ENCODE data around the gene RASSF4. TPM values are rescaled to one million over a fixed set of nuclear protein-coding genes. Genes with fewer than 3 reads are reported as not detected.

The RASSF4 gene
- total RNA-seq, 2 experiments from 2014 or later = 0.76 to 1.6 TPM

GRCh38 chr10:44974082-44974627 lies 14.6 kb downstream of the RASSF4 start:
- H3K4me1 Mint-ChIP-seq (ENCODE audit: low read depth) = peaks cover 32% of the 10 kb centered on the region
- POLR2A ChIA-PET = interaction anchor here (1.3 to 1.9 kb wide), 2 partner anchors 11 to 39 kb away, joined by 3 to 4 read pairs; no protein-coding TSS in a partner anchor
- peak overlapping the region; percentile 87 for H3K27ac Mint-ChIP-seq

GRCh38 chr10:44974628-44975430 lies 15.2 kb downstream of the RASSF4 start:
- Mint-ChIP-seq H3K36me3 (ENCODE audit: low read depth) (no peaks in the 10 kb centered on the region), H3K4me3 (peak overlapping the region; percentile 71), H3K27ac (peak overlapping the region; percentile 87), H3K9me3 (ENCODE audit: insufficient read depth) (no peaks in the 10 kb centered on the region), H3K27me3 (ENCODE audit: low read depth) (no peaks in the 10 kb centered on the region), H3K4me1 (ENCODE audit: low read depth) (peaks cover 28% of the 10 kb centered on the region)
- POLR2A ChIA-PET = no interaction called here
- peak; percentile 97 for ATAC-seq
- DNase-seq = peak; percentile 71
- CTCF ChIA-PET = interaction anchor here (0.7 to 2.7 kb wide), 6 partner anchors 9 to 42 kb away, joined by 3 to 35 read pairs (median 6); partner anchors contain the start of gene ZNF22

More at GRCh38 chr10:44974082-44974627, 14.6 kb downstream of the RASSF4 start:
- H3K27me3 Mint-ChIP-seq (ENCODE audit: low read depth) = no peaks in the 10 kb centered on the region
- peak; percentile 3 for ATAC-seq
- no peaks in the 10 kb centered on the region for H3K9me3 Mint-ChIP-seq (ENCODE audit: insufficient read depth)
- CTCF ChIA-PET = interaction anchor here (0.7 to 2.7 kb wide), 4 partner anchors 8 to 41 kb away, joined by 3 to 35 read pairs (median 5); no protein-coding TSS in a partner anchor
- no peak for DNase-seq
- peak overlapping the region; percentile 71 for H3K4me3 Mint-ChIP-seq
- H3K36me3 Mint-ChIP-seq (ENCODE audit: low read depth) = no peaks in the 10 kb centered on the region

DNA sequence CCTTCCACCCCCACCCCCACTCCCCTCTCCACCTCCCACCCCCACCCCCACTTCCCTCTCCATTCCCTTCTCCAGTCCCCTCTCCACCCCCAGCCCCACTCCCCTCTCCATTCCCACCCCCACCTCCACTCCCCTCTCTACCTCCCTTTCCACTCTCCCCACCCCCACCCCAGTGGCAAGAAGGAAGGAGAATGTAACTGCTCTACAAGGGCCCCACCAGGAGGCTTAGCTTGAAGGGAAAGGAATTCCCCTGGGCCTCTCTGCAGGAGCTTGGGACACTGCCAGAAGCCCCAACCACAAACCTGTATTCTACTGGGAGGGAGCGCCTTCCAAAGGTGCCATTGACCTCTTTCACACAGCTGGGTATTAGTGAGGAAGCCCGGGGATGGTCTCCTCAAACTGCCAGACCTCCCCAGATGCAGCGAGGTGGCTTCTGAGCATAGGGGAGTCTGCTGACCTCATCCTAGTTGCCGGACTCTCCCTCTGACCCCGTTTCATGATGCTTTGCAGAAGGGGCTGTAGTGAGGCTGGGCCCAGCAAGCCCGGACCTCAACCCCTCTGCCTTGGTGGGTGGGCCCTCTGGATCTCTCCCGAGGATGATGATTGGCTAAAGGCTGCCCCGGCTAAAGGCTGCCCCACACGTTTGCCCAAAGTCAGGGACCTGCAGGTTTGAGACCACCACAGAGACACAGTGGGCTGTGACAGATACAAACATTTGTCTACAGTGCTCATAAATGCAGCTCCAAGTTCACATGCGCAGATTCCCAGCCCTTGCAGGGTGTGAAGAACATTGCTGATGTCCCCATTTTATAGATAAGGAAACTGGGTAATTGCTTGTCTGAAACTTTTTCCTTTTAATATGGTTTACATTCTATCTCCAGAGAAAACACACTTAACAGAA lies 16.1 kb downstream of the RASSF4 start:
- Mint-ChIP-seq H3K4me3 (no peak overlapping the region), H3K4me1 (ENCODE audit: low read depth) (peaks cover 28% of the 10 kb centered on the region), H3K27me3 (ENCODE audit: low read depth) (no peaks in the 10 kb centered on the region), H3K9me3 (ENCODE audit: insufficient read depth) (no peaks in the 10 kb centered on the region), H3K27ac (no peak overlapping the region), H3K36me3 (ENCODE audit: low read depth) (no peaks in the 10 kb centered on the region)
- ATAC-seq (no peak), DNase-seq (no peak)
- CTCF ChIA-PET = interaction anchor here (0.6 to 2.0 kb wide), 12 partner anchors 9 to 54 kb away, joined by 3 to 23 read pairs (median 4); partner anchors contain the start of gene ZNF22
- POLR2A ChIA-PET = interaction anchor here (0.6 to 1.5 kb wide), 3 partner anchors 16 to 43 kb away, joined by 3 to 6 read pairs (median 5); partner anchors contain the start of genes RASSF4 and ZNF22

DNA sequence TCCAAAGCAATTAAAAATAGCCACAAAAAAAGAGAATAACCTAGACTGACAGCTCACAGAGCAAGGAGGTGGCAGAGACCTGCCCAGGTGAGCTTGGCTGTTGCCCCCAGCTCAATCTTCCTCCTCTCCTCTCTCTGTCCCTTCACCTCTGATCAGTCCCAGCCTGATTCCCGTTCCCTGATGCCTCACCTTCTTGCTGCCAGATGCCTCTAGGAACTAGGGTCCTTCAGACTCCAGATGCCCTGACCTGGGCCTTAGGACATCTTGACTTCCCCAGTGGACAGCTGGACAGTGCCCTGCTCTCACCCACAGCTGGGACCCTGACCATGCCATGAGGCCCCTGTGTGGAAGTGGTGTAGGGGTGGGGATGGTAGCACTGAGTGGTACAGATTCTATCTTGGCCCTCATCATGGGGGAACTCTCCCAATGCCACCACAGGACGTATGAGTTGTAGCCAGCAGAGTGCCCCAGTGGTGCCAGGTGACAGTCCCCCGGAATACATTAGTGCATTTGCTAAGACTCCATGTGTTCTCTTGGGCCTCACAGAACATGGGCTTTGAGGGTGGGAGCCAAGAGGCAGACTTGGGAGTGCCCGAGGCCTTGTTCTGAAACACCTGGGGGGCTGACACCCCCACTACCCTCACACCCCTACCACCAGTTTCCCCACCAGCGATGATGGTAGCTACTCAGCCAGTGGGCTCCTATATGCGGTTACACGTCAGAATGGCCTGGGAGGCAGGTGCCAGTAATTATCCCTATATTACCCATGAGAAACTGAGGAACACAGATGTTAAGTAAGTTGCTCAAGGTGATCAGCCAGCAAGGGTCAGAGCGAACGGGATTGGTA lies 17.0 kb downstream of the RASSF4 start:
- Mint-ChIP-seq H3K27me3 (ENCODE audit: low read depth) (no peaks in the 10 kb centered on the region), H3K36me3 (ENCODE audit: low read depth) (no peaks in the 10 kb centered on the region), H3K27ac (no peak overlapping the region), H3K4me1 (ENCODE audit: low read depth) (peaks cover 31% of the 10 kb centered on the region), H3K4me3 (no peak overlapping the region), H3K9me3 (ENCODE audit: insufficient read depth) (no peaks in the 10 kb centered on the region)
- no peak for ATAC-seq
- ChIA-PET POLR2A (interaction anchor here (1.5 kb wide), 2 partner anchors 24 to 44 kb away, joined by 5 to 6 read pairs; partner anchors contain the start of gene ZNF22), CTCF (interaction anchor here (0.9 to 2.0 kb wide), 9 partner anchors 9 to 44 kb away, joined by 3 to 23 read pairs (median 5); no protein-coding TSS in a partner anchor)
- no peak for DNase-seq

DNA sequence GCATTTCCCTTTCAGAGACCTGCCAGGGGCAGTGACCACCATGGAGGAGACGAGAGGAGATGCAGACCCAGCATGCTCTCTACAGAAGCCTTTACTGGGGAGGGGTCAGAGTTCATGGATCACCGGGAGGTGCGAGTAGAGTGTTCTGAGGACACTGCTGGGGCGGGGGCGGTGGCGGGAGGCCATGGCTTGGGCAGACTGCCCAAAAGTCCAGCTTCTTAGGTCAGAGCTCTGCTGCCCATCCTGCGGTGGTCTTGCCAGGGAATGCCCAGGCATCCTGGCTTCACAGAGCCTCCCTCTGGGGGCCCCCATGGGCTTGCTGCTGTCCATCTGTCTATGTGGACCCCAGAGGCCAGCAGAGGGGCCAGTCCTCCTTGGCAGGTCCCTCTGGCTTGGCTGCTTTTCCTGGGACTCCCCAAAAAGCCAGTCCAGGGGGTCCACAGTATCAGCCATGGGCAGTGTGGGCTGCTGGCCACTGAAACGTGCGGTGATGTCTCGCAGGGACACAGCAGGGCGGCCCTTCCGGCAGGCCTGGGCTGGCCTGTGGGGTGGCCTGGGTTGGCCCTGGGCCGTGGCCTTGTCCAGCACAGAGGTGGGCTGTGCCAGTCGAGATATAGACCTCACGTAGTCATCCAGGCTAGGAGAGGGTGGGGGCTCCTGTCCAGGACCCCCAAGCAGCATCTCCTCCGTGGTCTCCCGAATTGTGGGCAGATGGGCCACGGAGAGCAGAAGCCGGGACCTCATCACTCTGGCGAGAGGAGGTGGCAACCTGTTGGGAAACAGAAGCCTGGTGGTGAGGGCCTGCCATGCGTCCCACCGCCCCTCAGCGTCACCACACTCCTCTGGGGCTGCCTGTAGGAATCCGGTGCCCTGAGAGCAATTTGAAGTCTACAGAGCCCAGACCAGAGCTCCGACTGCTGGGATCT lies 17.9 kb downstream of the RASSF4 start:
- no peak overlapping the region for H3K27ac Mint-ChIP-seq
- no peaks in the 10 kb centered on the region for H3K9me3 Mint-ChIP-seq (ENCODE audit: insufficient read depth)
- CTCF ChIA-PET = interaction anchor here (4.2 kb wide), 1 partner anchor 45 kb away, joined by 25 read pairs; no protein-coding TSS in a partner anchor
- ATAC-seq (no peak), DNase-seq (no peak)
- peaks cover 31% of the 10 kb centered on the region for H3K4me1 Mint-ChIP-seq (ENCODE audit: low read depth)
- H3K27me3 Mint-ChIP-seq (ENCODE audit: low read depth) = no peaks in the 10 kb centered on the region
- H3K4me3 Mint-ChIP-seq = no peak overlapping the region
- H3K36me3 Mint-ChIP-seq (ENCODE audit: low read depth) = no peaks in the 10 kb centered on the region
- POLR2A ChIA-PET = interaction anchor here (1.8 kb wide), 1 partner anchor 23 kb away, joined by 6 read pairs; the partner anchor contains the start of gene ZNF22

DNA sequence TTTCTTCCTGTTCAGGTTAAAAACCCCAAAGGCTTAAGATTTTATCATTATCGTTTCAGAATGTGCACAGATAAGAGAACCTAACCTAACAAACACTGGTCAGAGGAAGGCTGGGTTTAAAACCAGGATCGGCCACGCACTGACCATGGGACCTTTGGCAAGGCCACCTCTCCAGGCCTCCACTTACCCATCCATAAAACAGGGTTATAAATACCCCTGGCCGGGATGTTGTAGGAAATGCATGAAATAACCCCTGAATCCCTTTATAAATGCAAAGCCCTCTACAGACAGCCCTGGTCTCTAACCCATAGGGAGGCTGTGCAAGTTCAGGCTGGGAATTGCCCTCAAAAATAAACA lies 18.6 kb downstream of the RASSF4 start:
- Mint-ChIP-seq H3K4me3 (no peak overlapping the region), H3K27ac (no peak overlapping the region), H3K9me3 (ENCODE audit: insufficient read depth) (no peaks in the 10 kb centered on the region), H3K36me3 (ENCODE audit: low read depth) (no peaks in the 10 kb centered on the region), H3K27me3 (ENCODE audit: low read depth) (no peaks in the 10 kb centered on the region), H3K4me1 (ENCODE audit: low read depth) (peaks cover 30% of the 10 kb centered on the region)
- no peak for ATAC-seq
- POLR2A ChIA-PET = interaction anchor here (1.8 kb wide), 1 partner anchor 22 kb away, joined by 6 read pairs; the partner anchor contains the start of gene ZNF22
- CTCF ChIA-PET = interaction anchor here (1.6 to 4.2 kb wide), 2 partner anchors 10 to 46 kb away, joined by 7 to 25 read pairs; no protein-coding TSS in a partner anchor
- no peak for DNase-seq

DNA sequence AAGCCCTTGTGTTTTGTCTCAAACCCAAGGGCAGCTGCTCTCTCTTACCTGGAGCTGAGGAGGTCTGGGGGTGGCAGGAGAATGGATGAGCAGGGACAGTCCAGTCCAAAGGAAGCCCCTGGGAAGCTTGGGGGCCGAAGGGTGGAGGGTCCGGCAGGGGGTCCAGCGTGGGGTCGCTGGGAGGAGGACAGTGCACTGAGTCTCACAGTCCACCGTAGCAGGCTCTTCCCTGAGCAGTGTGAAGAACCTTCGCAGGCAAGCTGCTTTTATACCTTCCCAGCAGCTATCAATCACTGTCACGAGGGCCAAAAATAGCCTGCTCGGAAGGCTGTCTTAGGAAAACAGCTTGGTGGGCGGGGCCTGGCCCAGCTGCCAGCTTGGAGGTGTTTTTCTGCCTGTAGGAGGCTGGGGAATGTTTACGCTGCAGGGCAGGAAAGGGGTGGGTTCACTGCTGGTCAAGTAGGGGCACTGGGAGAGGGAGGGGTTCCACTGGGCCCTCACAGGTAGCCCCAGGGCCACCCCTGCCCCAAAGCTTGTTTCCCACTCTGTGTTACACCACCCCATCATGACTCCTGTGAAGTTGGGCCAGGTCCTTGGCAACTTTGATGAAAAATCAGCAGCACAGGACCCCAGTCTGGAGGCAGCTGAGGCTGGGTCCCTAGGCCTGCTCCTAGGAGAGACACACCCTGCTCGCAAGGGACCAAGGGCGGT lies 19.1 kb downstream of the RASSF4 start, which contains the start of gene DEPP1:
TSS of gene DEPP1 (minus strand) at position 240 of the 711 bp plus-strand sequence. CDS start 779 bp downstream, outside the sequence.
- Mint-ChIP-seq H3K9me3 (ENCODE audit: insufficient read depth) (no peaks in the 10 kb centered on the region), H3K4me1 (ENCODE audit: low read depth) (peaks cover 25% of the 10 kb centered on the region), H3K36me3 (ENCODE audit: low read depth) (no peaks in the 10 kb centered on the region), H3K27ac (no peak within 1 kb of the TSS), H3K27me3 (ENCODE audit: low read depth) (no peaks in the 10 kb centered on the region), H3K4me3 (no peak within 1 kb of the TSS)
- POLR2A ChIA-PET = interaction anchor here (0.6 to 1.8 kb wide), 2 partner anchors 22 to 249 kb away, joined by 3 to 6 read pairs; partner anchors contain the start of gene ZNF22
- no peak for ATAC-seq
- CTCF ChIA-PET = interaction anchor here (1.6 to 4.2 kb wide), 2 partner anchors 10 to 46 kb away, joined by 7 to 25 read pairs; no protein-coding TSS in a partner anchor
- no peak for DNase-seq

DNA sequence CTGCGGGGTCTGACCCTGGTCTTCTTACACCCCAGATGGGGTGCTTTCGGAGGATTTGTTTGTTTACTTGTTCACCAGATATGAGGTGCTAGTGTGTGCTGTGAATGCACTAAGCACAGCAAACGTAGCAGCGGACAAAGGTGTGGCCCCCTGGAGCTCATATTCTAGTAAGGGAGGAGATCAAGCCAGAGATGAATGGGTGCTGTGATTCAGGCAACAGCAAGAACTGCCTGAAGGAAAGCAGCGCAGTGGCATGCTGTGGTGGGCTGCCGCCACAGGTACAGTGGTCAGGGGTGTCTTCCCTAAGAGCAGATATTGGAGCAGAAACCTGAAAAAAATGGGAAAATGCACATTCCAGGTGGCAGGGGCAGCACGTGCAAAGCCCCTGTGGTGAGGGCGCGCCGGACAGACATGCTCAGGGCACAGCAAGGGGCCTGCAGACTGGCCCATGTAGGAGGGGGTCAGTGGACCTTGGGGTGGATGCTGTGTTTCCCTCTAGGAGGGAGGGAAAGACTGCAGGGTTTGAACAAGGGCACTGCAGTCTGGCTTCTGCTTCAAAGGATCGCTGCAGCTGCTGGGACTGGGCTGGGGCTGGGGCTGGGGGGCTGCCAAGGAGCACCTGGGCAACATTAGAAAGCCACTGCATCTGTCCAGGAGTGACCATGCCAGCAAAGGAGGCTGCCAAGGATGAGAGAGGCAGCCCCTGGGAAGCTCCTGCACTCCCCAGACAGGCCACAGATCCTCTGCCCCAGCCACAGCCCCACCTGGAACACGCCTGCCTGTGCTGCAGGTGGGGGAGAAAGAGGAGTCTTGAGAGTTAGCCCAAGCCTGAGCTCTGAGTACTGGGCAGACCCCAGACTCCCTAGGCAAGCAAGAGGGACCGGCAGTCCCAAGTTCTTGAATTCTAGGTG lies 19.9 kb downstream of the RASSF4 start:
- no peaks in the 10 kb centered on the region for H3K36me3 Mint-ChIP-seq (ENCODE audit: low read depth)
- no peaks in the 10 kb centered on the region for H3K27me3 Mint-ChIP-seq (ENCODE audit: low read depth)
- no peak overlapping the region for H3K4me3 Mint-ChIP-seq
- DNase-seq (no peak), ATAC-seq (no peak)
- ChIA-PET CTCF (interaction anchor here (1.1 to 4.2 kb wide), 4 partner anchors 11 to 47 kb away, joined by 3 to 25 read pairs (median 5); partner anchors contain the start of gene RASSF4), POLR2A (interaction anchor here (0.9 to 1.8 kb wide), 4 partner anchors 21 to 52 kb away, joined by 3 to 6 read pairs (median 4); partner anchors contain the start of gene ZNF22)
- H3K9me3 Mint-ChIP-seq (ENCODE audit: insufficient read depth) = no peaks in the 10 kb centered on the region
- H3K27ac Mint-ChIP-seq = no peak overlapping the region
- peaks cover 18% of the 10 kb centered on the region for H3K4me1 Mint-ChIP-seq (ENCODE audit: low read depth)

Measured in activated CD8-positive, alpha-beta T cell treated with anti-CD3 and anti-CD28 coated beads, Interleukin-2, amount 10 ng/mL, durations not matched to agents 7 days and 5 days (primary cell).